Lower lobe of right lung (tissue), 2 donors: ENCODE measurements around the gene AUTS2. TPM values are rescaled to one million over a fixed set of nuclear protein-coding genes. Genes with fewer than 3 reads are reported as not detected.
A peak's percentile ranks its signal among the peaks of the same experiment; 100 is the strongest.

ENCODE experiments used
- ATAC-seq, 2 donors: fragments of 200-7000 bp; cut with Tn5 transposase; one replicate each; pipeline ENCODE4 v1.9.1; 2020 to 2022; ENCODE audit warnings: mild to moderate bottlenecking in 2 of 2, moderate library complexity in 2 of 2
- DNase-seq: peaks from one replicate; pipeline ENCODE4 v3.0.0-alpha.2; 2020
- H3K27ac ChIP-seq: fragments of 200-600 bp; one replicate; pipeline ENCODE4 v1.8.0; 2022
- H3K27me3 ChIP-seq: fragments of 200-600 bp; one replicate; pipeline ENCODE4 v1.8.0; 2022; ENCODE audit warnings: low read depth
- H3K36me3 ChIP-seq: fragments of 200-600 bp; one replicate; pipeline ENCODE4 v1.8.0; 2022; ENCODE audit warnings: mild to moderate bottlenecking
- H3K4me1 ChIP-seq: fragments of 200-600 bp; one replicate; pipeline ENCODE4 v1.8.0; 2022
- H3K4me3 ChIP-seq: fragments of 200-600 bp; one replicate; pipeline ENCODE4 v1.8.0; 2022; ENCODE audit warnings: mild to moderate bottlenecking
- H3K9me3 ChIP-seq: fragments of 200-600 bp; one replicate; pipeline ENCODE4 v1.8.0; 2022
- intact Hi-C: fragments of 100-400 bp; cut with DNase I; formaldehyde crosslinking; loops from one replicate; pipeline ENCODE4 v1.11.0; 2022
- total RNA-seq: library from RNA; stranded (reverse); fragmentation: NEBNext Ultra II Directional; extraction: Animal tissue kit (Norgen Biotek cat#: 25700); gene quantifications from one replicate; pipeline ENCODE4 v1.2.1, GENCODE V29; 2021
- TF ChIP-seq, protein P1 (sequence below): fragments of 200-600 bp; IDR thresholded peaks from one replicate; pipeline ENCODE4 v1.8.0; 2022; ENCODE audit warnings: antibody characterized with exemption, mild to moderate bottlenecking
- donor health status: DM: no; HTN: yes; CAD: no; lungs with severe emphysema.

The AUTS2 gene
- total RNA-seq, 1 donor from 2014 or later = 45.7 TPM

DNA sequence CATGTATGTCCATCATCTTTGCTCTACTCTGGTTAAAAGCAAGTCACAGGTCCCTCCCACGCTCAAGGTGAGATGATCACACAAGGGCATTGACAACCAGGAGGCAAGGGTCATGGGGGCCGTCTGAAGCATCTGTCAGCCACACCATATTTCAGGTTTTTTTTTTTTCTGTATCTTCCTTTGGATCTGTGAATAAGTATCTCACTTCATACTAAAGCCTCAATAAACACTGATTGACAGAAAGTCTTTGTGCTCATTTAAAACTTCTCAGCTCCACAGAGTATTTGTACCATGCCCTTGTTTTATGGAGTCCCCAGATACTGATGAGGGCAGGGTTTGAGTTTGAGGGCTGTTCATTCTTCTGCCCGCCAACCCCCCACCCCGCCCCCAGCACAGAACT is 45.0 kb downstream of the AUTS2 start:
- ATAC-seq = no peak
- no peak for DNase-seq
- intact Hi-C loops = no loop called here
- H3K27ac ChIP-seq = no peak overlapping the region
- H3K4me3 ChIP-seq = no peak overlapping the region
- TF ChIP-seq, protein P1, sequence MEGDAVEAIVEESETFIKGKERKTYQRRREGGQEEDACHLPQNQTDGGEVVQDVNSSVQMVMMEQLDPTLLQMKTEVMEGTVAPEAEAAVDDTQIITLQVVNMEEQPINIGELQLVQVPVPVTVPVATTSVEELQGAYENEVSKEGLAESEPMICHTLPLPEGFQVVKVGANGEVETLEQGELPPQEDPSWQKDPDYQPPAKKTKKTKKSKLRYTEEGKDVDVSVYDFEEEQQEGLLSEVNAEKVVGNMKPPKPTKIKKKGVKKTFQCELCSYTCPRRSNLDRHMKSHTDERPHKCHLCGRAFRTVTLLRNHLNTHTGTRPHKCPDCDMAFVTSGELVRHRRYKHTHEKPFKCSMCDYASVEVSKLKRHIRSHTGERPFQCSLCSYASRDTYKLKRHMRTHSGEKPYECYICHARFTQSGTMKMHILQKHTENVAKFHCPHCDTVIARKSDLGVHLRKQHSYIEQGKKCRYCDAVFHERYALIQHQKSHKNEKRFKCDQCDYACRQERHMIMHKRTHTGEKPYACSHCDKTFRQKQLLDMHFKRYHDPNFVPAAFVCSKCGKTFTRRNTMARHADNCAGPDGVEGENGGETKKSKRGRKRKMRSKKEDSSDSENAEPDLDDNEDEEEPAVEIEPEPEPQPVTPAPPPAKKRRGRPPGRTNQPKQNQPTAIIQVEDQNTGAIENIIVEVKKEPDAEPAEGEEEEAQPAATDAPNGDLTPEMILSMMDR = no peak
- no peaks in the 10 kb centered on the region for H3K9me3 ChIP-seq
- H3K36me3 ChIP-seq = no peaks in the 10 kb centered on the region
- no peaks in the 10 kb centered on the region for H3K27me3 ChIP-seq
- H3K4me1 ChIP-seq = peaks cover 6% of the 10 kb centered on the region

DNA sequence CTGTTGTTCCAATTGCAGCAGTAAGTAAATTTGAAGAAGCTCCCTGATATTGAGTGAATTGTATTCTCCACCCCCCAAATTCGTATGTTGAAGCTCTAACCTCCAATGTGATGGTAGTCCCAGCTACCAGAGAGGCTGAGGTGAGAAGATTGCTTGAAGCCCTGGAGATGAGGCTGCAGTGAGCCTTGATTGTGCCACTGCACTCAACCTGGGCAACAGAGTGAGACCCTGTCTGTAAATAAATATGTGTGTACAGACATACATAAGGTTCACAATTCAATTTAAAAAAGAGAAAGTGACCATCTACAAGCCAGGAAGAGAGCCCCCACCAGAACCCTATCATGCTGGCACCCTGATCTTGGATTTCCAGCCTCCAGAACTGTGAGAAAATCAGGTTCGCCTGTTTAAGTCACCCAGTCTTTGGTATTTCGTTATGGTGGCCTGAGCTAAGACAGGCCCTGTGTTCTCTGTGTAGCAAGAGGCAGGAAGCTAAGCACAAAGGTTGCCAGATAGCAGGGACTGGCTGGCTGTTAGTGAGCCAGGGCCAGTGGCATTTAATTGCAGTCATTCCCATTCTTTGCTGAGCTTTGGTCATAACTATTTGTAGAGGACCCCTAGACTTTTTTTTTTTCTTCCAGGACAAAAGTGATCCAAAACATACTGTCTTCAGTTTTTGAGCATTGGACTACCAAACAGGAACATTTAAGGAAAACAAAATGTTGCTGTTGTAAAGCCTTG is 45.6 kb downstream of the AUTS2 start:
- ATAC-seq (no peak), DNase-seq (no peak)
- intact Hi-C loops = no loop called here
- Histone ChIP-seq H3K9me3 (no peaks in the 10 kb centered on the region), H3K36me3 (no peaks in the 10 kb centered on the region), H3K27ac (no peak overlapping the region), H3K4me3 (no peak overlapping the region), H3K4me1 (peaks cover 6% of the 10 kb centered on the region), H3K27me3 (no peaks in the 10 kb centered on the region)
- TF ChIP-seq, protein P1 = no peak

DNA sequence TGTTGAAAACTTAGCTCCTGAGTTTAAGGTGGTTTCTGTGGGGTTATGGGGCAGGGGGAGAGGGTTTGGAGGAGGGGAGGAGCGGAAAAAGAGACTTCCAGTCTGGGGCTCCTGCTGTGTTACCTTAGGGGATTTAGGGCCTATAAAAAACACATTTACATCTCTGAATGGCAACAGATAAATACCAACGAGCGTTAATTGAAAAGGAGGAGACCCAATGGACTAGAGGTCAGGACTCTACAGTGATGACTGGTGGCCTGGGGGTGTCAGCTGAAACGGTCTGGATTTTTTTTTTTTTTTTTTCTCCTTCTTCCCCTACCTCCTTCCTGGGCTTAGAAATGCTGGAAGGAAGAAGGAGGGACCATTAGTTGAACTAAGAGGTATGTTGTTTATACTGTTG is 47.4 kb downstream of the AUTS2 start:
- intact Hi-C loops = no loop called here
- H3K27ac ChIP-seq = no peak overlapping the region
- peaks cover 6% of the 10 kb centered on the region for H3K4me1 ChIP-seq
- DNase-seq = no peak
- TF ChIP-seq, protein P1 = no peak
- H3K4me3 ChIP-seq = no peak overlapping the region
- no peaks in the 10 kb centered on the region for H3K27me3 ChIP-seq
- ATAC-seq = no peak
- H3K9me3 ChIP-seq = no peaks in the 10 kb centered on the region
- H3K36me3 ChIP-seq = no peaks in the 10 kb centered on the region

DNA sequence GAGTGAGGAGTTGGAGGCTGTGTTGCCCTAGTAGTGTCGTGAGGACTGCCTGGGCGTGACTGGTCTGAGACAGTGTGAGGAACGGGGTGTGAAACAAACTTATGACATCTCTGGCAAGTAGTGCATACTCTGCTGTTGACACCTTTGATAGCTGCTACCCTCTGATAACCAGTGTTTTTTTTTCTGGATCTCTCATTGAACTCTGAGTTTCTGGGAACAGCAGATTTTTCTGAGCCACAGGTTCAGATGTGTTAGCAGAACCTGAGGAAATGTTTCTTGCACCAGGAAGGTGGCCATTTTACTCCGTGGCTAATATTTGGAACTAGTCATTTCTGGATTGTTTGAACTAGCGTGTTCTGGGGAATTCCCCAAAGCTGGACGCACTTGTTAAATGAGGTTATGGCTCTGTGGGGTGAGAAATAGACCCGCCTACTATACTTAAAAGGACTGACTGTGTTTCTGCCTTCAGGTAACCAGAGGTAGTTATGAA is 52.9 kb downstream of the AUTS2 start:
- Histone ChIP-seq H3K9me3 (no peaks in the 10 kb centered on the region), H3K27me3 (no peaks in the 10 kb centered on the region), H3K36me3 (no peaks in the 10 kb centered on the region), H3K4me3 (no peak overlapping the region), H3K27ac (no peak overlapping the region), H3K4me1 (peaks cover 29% of the 10 kb centered on the region)
- TF ChIP-seq, protein P1 = no peak
- intact Hi-C loops = no loop called here
- no peak for DNase-seq
- peak; percentile 42 to 65 for ATAC-seq

DNA sequence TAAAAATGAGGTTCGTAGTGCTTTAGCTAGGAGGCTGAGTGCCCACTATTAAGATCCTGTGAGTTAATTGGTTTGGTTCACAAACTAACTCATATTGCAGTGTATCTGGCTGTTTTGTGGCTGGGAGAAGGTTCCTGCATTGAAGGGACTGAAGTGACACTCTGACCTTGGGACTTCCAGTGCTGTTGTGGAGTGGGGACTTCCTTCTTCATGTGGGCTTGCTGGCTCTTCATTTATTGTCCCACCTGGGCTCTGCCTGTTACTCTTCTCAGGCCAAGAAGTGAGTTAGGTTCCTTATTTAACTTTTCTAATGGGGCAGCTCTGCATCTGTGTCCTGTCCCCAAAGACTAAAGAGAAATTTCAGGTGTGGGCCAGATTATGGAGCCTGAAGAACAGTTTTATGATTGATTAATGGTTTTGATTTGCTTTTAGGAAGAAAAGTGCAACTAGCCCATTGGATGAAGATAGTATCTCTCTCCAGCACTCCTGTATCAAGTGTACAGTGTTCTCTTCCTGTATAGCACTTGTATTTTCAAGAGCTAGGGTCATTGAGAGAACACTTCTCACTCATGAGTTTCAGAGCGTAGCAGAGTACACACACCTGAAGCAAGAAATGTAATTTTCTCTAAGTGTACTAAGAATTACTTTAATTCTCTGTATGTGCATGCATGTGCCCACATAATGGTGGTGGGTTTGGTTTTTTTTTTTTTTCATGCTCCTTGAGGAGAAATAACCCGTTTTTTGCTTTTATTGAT is 54.8 kb downstream of the AUTS2 start:
- DNase-seq (no peak), ATAC-seq (peak; percentile 74 to 86)
- Histone ChIP-seq H3K27ac (no peak overlapping the region), H3K27me3 (no peaks in the 10 kb centered on the region), H3K4me3 (no peak overlapping the region), H3K4me1 (peaks cover 46% of the 10 kb centered on the region), H3K9me3 (no peaks in the 10 kb centered on the region), H3K36me3 (no peaks in the 10 kb centered on the region)
- intact Hi-C loops = no loop called here
- TF ChIP-seq, protein P1 = no peak
